ENCODE measurements around the gene ATMIN.

DNA sequence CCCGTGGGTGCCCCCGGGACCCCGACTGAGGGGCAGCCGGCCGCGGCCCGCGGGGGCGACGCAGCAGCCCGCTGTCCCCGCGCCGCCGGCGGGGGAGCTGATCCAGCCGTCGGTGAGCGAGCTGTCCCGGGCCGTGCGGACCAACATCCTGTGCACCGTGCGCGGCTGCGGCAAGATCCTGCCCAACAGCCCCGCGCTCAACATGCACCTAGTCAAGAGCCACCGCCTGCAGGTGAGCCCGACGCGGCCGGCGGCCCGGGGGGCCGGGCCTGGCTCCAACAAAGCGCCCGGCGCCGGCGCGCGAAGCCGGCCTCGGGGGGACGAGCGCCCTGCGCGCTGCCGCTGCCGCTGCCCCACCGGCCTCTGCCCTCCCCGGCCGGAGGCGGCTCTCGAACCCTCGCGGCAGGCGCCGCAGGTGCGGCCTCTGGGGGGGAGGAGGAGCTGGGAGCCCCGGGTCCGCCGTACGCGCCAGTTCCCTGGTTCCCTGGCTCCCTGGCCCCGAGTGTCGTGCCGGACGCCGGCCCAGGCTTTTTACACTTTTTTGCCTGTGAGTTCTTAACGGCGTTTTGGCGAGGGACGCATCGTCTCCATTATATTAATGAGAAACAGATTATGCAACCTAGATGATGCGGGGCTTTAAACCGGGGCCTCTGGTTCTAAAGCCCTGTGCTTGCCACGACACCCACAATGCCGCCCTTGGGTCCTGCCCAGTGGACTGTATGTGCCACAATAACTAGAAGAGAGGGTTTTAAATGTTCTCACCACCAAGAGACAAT is 521 bp downstream of the ATMIN start:
- no peak for TF ChIP-seq EZH2 (IDR thresholded peaks at IDR 0.05; ENCODE audit: borderline replicate concordance, insufficient read depth, low read depth, low read length, poor library complexity, severe bottlenecking)
- TF ChIP-seq CTCF (IDR thresholded peaks at IDR 0.05) = no peak

Measured in B cell (primary cell).